Suprapubic skin (tissue), 4 donors: ENCODE data around the gene CLCC1. TPM values are rescaled to one million over a fixed set of nuclear protein-coding genes. Genes with fewer than 3 reads are reported as not detected.

Experiments
- DNase-seq, 2 donors: peaks; one replicate each; pipeline ENCODE4 v3.0.0-alpha.2; 2019; ENCODE audit warnings: low spot score in 2 of 2
- H3K27ac ChIP-seq: fragments of 200-600 bp; sonication (generic); one replicate; pipeline ENCODE4 v1.5.1; 2019
- H3K27me3 ChIP-seq: fragments of 200-600 bp; sonication (generic); one replicate; pipeline ENCODE4 v1.5.1; 2019
- H3K36me3 ChIP-seq: fragments of 200-600 bp; sonication (generic); one replicate; pipeline ENCODE4 v1.5.1; 2019
- H3K4me1 ChIP-seq: fragments of 200-600 bp; sonication (generic); one replicate; pipeline ENCODE4 v1.5.1; 2019
- H3K4me3 ChIP-seq: fragments of 200-600 bp; sonication (generic); one replicate; pipeline ENCODE4 v1.5.1; 2019; ENCODE audit warnings: mild to moderate bottlenecking
- H3K9me3 ChIP-seq: fragments of 200-600 bp; sonication (generic); one replicate; pipeline ENCODE4 v1.5.1; 2019
- EP300 ChIP-seq: sonication (generic); formaldehyde crosslinking; IDR thresholded peaks from one replicate; pipeline ENCODE4 v1.6.1; 2017; ENCODE audit warnings: antibody characterized with exemption
- POLR2A ChIP-seq, 2 donors: fragments of 450-650 bp; IDR thresholded peaks; one replicate each; pipeline ENCODE4 v1.6.1; 2017; ENCODE audit warnings: antibody characterized with exemption in 2 of 2, mild to moderate bottlenecking in 2 of 2, moderate library complexity in 2 of 2
- POLR2AphosphoS5 ChIP-seq, 3 donors: sonication (generic); formaldehyde crosslinking; IDR thresholded peaks; one replicate each; pipeline ENCODE4 v1.6.1; 2017; ENCODE audit warnings: antibody characterized with exemption in 3 of 3
- WGBS: methylation state at CpG from one replicate; pipeline ENCODE4 v1.1.5; 2018; 5-methylcytosine and 5-hydroxymethylcytosine counted together
- total RNA-seq, 4 donors: library from RNA; depleted of rRNA; stranded (reverse); fragments of >200 nt; gene quantifications; one replicate each; pipeline ENCODE4 v1.1.0, GENCODE V29; 2016
- TF ChIP-seq, protein P1 (sequence below), 2 donors: fragments of 200-600 bp in 1 of 2; fragments of 450-650 bp in 1 of 2; sonication (generic) in 1 of 2; IDR thresholded peaks; one replicate each; pipeline ENCODE4 v1.5.1; 2016 to 2019; ENCODE audit warnings: antibody characterized with exemption in 2 of 2, mild to moderate bottlenecking in 1 of 2, moderate library complexity in 1 of 2

Gene CLCC1
- total RNA-seq, 4 donors from 2014 or later: 12.4 to 19.4 (median 18.5) TPM

DNA sequence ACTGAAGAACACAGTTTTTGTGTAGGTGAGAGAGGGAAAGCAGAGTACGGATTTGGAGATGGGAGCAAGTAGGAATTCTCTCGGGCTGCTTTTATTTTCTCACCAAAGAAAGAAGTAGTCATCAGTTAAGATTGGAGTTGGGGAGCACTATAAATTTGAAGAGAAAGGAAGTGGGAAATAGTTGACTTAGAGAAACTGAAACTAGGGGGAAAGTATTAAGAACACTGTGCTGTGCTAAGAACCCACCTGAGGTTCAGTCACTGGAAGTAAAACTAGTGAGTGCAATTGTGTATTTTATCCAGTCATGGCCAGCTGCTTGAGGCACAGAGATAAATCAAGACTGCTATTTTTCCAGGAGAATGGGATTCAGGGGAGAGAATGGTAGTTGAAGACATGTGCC is 37.4 kb downstream of the CLCC1 start:
- Histone ChIP-seq H3K4me3 (no peak overlapping the region), H3K9me3 (no peaks in the 10 kb centered on the region), H3K4me1 (no peaks in the 10 kb centered on the region), H3K36me3 (peaks cover 88% of the 10 kb centered on the region), H3K27me3 (no peaks in the 10 kb centered on the region), H3K27ac (no peak overlapping the region)
- 95% methylated on average over 2 of the region's 2 CpGs for WGBS
- DNase-seq: no peak
- no peak for TF ChIP-seq POLR2AphosphoS5 (IDR thresholded peaks at IDR 0.05)

DNA sequence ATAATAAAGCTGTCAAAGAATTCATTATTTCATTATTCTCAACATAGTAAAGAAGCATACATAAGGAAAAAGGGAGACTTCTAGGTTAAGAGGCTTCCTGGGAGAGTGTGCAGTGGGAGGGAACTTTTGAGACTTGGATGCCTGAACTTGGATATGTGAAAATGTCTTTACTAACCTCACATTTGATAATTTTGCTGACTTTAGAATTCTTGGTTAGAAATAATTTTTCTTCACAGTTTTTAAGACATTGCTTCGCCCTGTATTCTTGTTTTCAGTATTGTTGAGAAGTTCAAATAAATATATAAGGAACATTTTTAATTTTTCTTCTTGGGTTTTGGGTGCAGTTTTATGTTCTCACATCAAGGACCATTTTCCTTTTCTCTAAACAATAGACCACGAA is 46.5 kb downstream of the CLCC1 start:
- Histone ChIP-seq H3K4me3 (no peak overlapping the region), H3K4me1 (no peaks in the 10 kb centered on the region), H3K9me3 (no peaks in the 10 kb centered on the region), H3K36me3 (peaks cover 30% of the 10 kb centered on the region), H3K27me3 (no peaks in the 10 kb centered on the region), H3K27ac (no peak overlapping the region)
- TF ChIP-seq EP300: no peak
- TF ChIP-seq, protein P1, sequence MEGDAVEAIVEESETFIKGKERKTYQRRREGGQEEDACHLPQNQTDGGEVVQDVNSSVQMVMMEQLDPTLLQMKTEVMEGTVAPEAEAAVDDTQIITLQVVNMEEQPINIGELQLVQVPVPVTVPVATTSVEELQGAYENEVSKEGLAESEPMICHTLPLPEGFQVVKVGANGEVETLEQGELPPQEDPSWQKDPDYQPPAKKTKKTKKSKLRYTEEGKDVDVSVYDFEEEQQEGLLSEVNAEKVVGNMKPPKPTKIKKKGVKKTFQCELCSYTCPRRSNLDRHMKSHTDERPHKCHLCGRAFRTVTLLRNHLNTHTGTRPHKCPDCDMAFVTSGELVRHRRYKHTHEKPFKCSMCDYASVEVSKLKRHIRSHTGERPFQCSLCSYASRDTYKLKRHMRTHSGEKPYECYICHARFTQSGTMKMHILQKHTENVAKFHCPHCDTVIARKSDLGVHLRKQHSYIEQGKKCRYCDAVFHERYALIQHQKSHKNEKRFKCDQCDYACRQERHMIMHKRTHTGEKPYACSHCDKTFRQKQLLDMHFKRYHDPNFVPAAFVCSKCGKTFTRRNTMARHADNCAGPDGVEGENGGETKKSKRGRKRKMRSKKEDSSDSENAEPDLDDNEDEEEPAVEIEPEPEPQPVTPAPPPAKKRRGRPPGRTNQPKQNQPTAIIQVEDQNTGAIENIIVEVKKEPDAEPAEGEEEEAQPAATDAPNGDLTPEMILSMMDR (IDR thresholded peaks at IDR 0.05): no peak
- TF ChIP-seq POLR2AphosphoS5 (IDR thresholded peaks at IDR 0.05): no peak
- TF ChIP-seq POLR2A (IDR thresholded peaks at IDR 0.05): no peak
- no peak for DNase-seq
- 99% methylated on average over 2 of the region's 2 CpGs for WGBS

Other genes starting within 250 kb of the CLCC1 start
- 100 to 1,000 TPM in 1 of 4 donors, 10 to 100 TPM in 3; 48.8 to 137 (median 66.3) TPM for gene STXBP3, start 216.8 kb downstream of the CLCC1 start, total RNA-seq
- gene AKNAD1, start 106.4 kb downstream of the CLCC1 start, total RNA-seq: 1 to 10 TPM in 3 of 4 donors, not detected in 1; 2.2 to 6.5 (median 2.7) TPM
- 100 to 1,000 TPM in 3 of 4 donors, 10 to 100 TPM in 1; 97.4 to 174 (median 136) TPM for gene GPSM2, start 86.5 kb downstream of the CLCC1 start, total RNA-seq
- gene WDR47, start 78.6 kb upstream of the CLCC1 start, total RNA-seq: 10 to 100 TPM; 45.8 to 89.2 (median 52.9) TPM
- 10 to 100 TPM; 10.6 to 33.2 (median 28.0) TPM for gene TAF13, start 112.5 kb upstream of the CLCC1 start, total RNA-seq
- gene TMEM167B, start 127.3 kb upstream of the CLCC1 start, total RNA-seq: 10 to 100 TPM; 28.2 to 35.1 (median 31.0) TPM
- gene ELAPOR1, start 150.6 kb upstream of the CLCC1 start, total RNA-seq: 10 to 100 TPM; 27.4 to 84.8 (median 46.7) TPM